Renal cortical epithelial cell (primary cell): Measurements from ENCODE around the gene TMEM253. TPM values are rescaled to one million over a fixed set of nuclear protein-coding genes. Genes with fewer than 3 reads are reported as not detected.

Experiments
- DNase-seq: peaks from one replicate; pipeline ENCODE4 v3.0.0-alpha.2; 2011; ENCODE audit warnings: low read depth
- total RNA-seq: library from RNA; depleted of rRNA; stranded (reverse); fragments of >200 nt; gene quantifications from 2 replicates; pipeline ENCODE4 v1.2.3, GENCODE V29; 2014

TMEM253 gene
- total RNA-seq, 1 donor from 2014 or later, result 0.10 TPM

DNA sequence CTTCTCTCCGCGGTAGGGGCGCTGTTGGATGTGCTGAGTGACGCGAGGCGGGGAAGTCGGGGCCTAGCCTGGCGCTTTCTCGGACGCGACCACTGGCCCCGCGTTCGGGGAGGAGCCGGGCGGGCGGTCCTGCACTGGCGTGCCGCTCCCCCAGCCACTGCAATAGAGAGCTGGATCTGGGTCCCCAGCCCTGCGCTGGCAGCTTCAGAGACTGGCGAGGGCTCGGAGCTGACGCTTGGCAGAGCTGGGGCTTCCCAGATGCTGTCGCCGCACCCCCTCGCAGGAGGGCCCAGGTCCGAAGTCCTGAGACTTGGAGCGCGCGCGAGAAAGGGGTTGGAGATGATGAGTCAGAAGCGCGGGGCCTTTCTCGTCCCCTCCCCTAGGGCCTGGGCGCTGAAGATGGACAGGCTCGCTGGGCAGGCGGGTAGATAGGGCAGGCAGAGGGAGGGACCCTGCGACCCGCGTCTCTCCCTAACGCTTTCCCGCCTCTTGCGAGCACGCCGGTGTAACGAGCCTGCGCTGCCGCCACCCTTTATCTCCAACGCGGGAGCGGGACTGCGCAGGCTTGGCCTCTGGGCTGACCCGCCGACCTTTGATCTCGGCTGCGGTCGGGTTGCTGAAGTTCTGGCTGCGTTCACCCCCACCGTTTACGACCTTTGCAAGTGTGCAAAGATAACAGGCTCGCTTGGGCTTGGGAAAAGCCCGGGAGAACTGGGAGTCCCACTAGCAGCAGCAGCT, 3.0 kb downstream of the TMEM253 start:
- DNase-seq, result peak; percentile 84

DNA sequence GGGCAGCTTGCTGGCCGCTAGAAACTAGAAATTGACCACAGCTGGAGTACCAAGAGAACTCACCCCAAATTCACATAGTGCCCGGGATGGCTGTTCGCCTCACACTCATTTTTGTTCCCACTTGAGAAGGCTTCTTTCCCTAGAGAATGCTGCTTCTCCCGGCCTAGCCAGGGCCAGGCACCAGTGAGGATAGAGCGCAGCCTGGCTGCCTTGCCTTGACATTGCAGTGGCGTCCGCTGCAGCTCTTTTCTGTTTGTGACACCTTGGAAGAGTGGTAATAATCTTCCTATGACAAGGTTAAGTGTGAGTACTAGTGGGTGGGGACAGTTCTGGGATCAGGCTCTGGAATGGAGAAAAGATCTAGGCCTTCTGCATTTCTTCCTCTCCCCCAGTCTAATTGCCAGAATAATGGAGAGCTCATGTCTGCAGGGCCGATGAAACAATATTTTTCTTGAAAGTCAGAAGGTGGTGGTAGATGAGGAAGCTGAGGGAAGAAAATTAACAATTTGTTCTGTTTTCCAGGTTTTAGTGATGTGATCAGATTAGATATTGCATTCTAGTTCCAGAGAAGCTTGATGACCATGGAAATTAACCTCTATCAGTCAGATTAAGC, 3.7 kb downstream of the TMEM253 start:
- DNase-seq, result peak; percentile 63

DNA sequence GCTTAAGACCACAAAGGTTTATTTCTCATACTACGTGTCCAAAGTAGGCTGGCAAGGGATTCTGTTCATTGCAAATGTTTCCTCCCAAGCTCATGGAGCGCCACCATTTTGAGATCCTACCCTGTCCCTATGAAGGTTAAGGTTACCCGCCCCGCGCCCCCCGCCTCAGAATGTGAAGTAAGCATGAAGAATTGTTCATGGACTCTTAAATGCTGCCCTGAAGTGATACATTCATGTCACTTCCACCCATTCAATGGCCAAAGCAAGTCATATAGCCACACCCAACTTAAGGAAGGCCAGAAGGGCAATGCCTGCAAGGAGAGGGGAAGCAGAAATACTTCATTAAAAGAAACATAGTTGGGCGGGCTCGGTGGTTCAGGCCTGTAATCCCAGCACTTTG, 4.2 kb downstream of the TMEM253 start:
- DNase-seq, result no peak

DNA sequence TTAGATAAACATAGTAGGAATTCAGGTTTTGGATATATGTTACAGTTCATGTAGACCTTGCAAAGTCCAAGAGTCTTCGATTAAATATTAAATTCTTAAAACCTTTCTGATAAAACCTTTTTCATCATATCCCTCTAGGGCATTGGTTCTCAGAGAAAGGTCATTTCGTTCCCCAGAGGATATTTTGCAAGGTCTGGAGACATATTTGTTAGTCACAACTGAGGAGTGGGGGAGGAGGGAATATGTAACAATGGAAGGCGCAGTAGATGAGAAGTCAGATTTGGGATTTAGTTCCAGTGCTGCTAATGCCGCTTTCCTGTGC, 5.3 kb downstream of the TMEM253 start:
- DNase-seq, result no peak

DNA sequence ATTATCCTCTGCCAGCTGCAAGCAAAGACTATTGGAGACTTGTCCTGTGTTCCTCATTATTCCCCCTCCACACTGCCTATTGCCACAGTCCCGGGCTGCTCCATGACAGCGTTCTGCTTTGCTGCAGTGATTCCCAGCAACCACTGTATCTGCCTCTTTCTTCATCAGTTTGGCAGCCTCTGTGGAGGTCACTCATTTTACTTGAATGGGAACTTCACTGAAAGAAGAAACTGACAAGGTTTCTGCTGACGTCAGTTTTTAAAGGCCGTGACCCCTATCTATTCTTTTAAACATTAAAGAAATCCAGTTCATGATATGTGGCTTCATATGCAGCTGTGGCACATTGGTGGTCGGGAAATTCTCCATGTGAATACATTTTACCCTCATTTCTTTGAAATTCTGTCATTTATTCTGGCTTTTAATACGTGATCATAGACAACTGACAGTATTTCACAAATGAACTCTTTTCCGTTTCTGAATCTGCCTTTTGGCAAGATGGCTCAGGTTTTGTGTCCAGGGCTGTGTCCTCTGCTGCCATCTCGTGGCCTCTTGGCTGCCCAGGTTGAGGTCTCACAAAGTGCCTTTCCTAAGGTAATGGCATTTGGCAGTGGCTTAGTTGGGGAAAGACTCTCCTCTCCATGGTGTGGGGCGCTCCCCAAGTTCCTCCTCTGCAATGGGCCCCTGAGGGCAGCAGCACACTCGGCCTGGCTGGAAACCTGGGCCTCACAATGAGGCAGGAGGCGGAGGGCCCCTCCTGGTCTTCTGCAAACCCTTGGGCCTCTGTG, 5.8 kb downstream of the TMEM253 start:
- DNase-seq, result peak; percentile 75

DNA sequence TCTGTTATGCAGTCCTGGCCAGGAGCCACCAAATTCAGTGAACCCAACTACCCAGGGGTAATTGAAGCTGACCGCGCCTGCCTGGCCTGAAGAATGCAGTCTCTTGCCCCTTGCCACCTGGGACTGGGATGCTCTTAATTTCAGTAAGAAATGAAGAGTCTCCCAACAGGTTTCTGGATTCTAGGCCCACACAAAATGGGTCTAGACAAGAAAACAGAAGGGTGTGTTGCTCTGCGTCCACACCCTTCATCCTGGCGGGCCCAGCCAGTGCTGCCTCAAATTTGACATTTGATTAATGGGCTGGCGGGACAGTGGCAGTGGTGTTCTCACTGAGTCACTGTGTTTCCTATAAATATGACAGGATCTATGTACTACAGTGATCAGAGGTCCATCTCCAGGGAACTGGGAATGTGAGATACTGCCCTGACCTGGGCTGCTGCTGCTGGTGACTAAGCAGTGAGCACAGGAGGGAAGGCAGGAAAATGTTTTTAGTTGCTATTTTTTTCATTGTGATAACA, 6.5 kb downstream of the TMEM253 start:
- DNase-seq, result peak; percentile 73

DNA sequence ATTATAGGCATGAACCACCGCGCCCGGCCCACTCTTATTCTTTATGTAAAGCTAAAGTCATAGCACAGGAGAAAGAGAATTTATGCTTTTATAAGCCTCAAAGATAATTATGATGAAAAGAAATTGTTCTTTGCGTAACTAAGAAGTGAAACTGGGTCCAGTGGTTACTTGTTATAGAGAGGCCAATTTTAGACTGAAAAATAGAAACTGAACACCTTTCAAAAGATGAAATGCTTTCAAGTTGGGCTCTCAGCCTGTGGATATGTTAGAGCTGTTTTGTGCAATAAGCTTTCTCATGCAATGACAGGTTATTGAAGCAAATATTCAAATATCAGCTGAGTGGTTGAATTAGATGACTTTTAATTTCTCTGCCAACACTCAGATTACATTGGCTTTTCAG, 7.9 kb downstream of the TMEM253 start:
- DNase-seq, result no peak

DNA sequence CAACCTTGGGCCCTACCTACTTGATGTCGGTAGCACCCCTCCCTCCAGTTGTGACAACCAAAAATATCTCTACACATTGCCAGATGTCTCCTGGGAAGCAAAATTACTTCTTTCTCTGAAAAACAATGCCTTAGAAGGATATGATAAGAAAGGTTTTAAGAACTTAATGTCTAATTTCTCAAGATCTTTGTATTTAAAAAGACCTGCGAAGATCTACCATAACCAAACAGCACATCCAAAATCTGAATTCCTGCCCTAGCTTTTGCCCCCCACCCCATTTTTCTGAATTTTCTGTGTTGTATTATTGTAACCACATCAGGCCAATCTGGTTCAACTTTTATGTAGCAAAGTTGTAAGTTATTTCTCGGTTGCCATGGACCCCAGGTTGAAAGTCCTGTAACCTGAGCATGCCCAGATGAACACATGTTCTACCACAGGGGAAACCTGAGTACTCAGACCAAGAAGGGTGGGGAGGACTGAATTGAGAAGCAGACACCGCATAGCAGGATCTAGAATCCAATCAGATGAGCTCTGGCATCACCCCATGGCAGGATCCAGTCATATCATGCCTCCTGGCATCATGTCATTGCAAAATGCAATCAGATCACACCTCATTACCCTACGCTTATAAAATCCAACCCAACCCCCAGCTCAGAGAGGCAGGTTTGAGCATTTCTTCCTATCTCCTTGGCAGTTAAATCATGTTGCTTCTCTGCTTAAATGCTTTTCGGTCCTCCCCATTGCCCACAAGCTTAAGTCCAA, 8.7 kb downstream of the TMEM253 start:
- DNase-seq, result peak; percentile 59

DNA sequence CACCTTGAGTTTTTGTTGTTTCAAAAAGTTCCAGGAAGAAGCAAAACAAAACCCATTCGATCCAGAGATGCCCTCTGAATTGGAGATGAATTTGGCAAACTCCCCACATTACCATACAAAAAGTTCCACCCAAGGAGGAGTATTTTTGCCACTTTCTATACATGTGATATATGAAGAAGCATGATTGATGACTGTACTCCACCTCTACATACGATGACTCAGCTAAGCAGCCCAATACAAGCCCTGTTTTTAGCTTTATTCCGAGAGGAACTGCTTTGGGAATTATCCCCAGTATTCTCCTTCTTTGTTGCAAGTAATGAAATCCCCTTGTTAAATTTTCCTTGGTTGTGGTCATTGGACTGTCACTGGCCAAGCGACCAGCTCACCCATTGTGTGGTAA, 11.4 kb downstream of the TMEM253 start:
- no peak for DNase-seq

DNA sequence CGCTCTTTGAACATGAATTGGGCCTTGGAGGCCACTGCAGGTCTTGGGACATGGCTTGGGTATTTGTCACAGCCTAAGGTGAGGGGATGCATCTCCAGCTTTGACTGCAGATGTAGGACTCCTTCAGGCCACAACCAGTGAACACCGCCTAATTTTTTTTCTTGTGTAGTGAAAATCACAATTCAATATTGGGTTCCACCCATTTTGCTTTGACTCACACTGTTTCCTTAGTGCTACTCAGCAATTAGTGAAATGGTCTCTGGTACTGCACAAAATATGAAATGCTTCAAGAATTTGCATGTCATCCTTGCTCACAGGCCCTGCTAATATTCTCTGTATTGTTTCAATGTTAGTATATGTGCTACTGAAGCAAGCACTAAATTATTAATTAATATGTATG, 12.5 kb downstream of the TMEM253 start:
- no peak for DNase-seq

DNA sequence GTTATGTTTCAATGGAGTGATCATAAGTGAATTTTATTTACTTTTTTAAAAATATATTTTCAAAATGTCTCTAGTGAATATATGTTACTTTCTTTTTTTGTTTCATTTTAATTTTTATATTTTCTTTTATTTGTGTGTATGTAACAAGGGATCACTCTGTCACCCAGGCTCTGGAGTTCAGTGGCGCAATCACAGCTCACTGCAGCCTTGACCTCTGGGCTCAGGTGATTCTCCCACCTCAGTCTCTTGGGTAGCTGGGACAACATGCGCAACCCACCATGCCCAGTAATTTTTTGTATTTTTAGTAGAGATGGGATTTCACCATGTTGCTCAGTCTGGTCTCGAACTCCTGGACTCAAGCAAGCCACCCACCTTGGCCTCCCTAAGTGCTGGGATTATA, 18.1 kb downstream of the TMEM253 start:
- no peak for DNase-seq

DNA sequence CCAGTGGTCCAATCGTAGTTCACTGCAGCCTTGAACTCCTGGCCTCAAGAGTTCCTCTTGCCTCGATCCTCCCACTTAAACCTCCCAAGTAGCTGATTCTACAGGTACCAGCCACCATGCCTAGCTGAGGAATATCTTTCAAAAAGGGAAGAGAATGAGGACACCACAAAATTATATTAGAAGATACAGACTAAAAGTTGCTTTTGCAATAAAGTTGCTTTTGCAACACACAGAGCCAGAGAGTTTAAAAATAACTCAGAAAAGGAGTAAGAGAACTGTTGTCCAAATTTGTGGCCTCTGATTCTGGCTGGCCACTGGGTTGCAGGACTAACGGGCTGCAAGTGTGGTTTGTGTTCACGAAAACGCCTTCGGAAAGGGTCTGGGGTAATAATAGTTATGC, 19.8 kb downstream of the TMEM253 start:
- no peak for DNase-seq

DNA sequence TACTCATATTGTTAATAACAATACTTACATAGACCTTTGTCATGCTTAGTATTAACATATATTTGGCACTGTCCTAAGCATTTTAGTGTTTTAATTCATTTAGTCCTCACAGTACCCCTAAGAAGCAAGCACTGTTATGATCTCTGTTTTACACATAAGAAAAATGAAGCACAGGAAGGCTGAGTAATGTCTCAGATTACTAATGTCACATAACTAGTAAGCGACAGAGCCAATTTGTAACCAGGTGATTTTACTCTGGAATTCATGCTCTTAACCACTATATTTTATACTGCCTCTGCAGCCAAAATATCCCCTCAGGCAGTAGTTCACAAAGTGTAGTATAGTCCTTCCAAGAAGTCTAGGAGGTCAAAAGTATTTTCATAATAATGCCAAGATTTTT, 20.3 kb downstream of the TMEM253 start:
- no peak for DNase-seq

DNA sequence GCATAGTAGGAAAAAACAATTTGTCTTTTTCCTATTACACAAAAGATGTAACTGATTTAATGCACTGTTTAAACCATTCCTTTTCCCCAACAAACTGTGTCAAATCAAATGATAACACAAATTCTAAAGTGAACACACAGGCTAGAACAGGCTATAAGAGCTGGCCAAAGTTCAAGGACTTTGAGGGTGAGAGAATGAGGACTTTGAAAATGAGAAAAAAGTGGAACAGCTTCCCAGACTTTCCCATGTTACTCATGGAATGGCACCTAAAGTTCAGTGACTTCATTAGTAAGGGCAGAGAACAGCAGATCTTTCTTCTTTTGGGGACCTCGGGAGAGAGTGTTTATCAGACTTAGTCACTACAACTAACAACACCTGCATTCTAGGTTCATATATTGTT, 22.6 kb downstream of the TMEM253 start:
- no peak for DNase-seq

DNA sequence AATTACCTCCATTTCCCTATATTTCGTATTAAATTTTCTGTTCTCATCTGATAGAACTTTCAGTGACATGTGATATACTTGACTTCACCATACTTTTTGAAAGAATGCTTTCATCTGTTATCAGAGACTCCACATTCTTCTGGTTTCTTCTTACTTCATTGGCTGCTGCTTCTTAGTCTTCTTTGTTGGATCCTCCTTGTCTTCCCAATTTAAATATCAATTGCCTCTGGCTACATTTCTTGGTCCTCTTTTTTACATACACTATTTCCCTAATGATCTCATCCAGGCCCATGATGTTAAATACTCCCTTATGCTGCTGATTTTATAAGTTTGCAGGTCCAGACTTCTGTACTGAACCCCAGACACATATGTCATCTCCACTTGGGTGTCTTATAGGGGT, 33.0 kb downstream of the TMEM253 start:
- DNase-seq, result no peak

DNA sequence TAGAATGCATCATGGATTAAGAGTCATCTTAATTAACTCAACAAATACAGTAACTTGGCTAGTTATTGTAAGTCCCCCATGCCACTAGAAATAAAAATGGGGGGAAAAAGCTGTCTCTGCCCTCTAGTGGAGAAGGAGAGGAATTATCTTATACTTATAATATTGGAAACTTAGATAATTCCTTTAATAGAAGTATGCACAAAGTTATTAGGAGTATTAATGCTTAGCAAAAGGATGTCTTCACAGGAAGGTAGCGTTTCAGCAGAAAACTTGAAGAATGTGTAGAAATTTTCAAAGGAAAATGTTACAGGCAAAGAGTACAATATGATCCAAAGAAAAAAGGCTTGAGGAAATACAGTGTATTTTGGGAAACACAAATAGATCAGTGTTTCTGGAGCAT, 35.2 kb downstream of the TMEM253 start:
- DNase-seq, result peak; percentile 18

DNA sequence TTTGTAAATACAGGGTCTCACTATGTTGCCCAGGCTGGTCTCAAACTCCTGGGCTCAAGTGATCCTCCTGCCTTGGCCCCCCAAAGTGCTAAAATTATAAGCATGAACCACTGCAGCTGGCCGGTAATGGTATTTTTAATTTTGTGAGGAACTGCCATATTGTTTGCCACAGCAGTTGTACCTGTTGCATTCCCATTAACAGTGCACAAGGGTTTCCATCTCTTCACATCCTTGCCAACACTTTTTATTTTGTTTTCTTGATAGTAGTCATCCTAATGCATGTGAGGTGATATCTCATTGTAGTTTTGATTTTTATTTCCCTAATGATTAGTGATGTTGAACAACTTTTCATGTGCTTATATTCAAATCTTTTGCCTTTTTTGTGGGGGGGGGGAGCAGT, 41.5 kb downstream of the TMEM253 start:
- DNase-seq, result no peak

DNA sequence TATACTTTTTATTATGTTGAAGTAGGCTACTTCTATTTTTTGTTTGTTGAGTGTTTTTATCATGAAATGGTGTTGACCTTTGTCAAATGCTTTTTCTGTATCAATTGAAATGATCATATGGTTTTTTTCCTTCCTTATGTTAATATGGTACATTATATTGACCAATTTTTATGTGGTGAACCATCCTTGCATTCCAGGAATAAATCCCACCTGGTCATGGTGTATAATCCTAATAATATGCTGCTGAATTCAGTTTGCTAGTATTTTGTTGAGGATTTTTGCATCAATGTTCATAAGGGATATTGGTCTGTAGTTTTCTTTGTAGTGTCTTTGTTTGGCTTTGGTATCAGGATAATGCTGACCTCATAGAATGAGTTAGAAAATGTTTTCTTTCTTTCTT, 44.6 kb downstream of the TMEM253 start:
- no peak for DNase-seq

DNA sequence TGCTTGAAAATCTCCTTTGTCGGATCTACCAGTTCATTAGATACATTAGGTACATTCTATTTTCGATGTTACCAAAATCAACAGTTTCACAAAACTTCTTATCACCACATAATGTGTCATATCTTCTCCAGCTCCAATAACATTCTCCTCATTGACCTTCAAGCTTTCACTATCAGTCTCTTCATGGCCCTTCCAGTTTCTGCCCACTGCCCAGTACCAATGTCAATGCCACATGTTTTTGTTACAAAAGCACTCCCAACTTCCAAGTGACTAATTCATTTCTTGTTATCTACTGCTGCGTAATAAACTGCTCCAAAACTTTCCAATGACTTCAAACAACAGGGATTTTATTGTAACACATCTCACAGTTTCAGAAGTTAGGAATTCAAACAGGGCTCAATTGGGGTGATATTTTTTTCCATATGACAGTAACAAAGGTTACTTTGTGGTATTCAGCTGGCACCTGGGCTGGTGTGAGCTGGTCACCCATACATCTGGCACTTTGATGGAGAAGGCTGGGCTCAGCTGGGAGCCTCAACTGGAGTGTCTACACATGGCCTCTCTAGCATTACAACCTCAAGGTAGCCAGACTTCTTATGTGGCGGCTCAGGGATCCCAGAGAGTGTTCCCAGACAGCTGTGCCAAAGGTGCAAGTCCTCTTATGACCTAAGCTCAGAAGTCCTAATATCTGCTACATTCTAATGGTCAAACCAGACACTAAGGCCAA, 48.9 kb downstream of the TMEM253 start:
- no peak for DNase-seq
